Testis (tissue), 2 donors: ENCODE results near the gene CHRNB4.

Experiments
- CTCF ChIP-seq, 3 experiments: fragments of 450-650 bp in 2 of 3; fragments of 200-600 bp in 1 of 3; sonication (generic) in 1 of 3; IDR thresholded peaks; one replicate each; pipeline ENCODE4 v1.5.1; 2016 to 2019; ENCODE audit warnings: antibody characterized with exemption in 3 of 3, mild to moderate bottlenecking in 2 of 3, moderate library complexity in 1 of 3
- POLR2A ChIP-seq: fragments of 450-650 bp; IDR thresholded peaks from one replicate; pipeline ENCODE4 v1.6.1; 2017; ENCODE audit warnings: antibody characterized with exemption, mild to moderate bottlenecking, moderate library complexity

GRCh38 chr15:78685925-78686324, 44.9 kb upstream of the CHRNB4 start:
- TF ChIP-seq CTCF (IDR thresholded peaks at IDR 0.05) (no peak), POLR2A (no peak)
